ENCODE data around the gene ZNF45.
"Not testable (repeated sequence)": the region's sequence is repeated elsewhere in the genome, so short reads cannot be mapped to it uniquely, and the experiment has no call there.

The ZNF45 gene

DNA sequence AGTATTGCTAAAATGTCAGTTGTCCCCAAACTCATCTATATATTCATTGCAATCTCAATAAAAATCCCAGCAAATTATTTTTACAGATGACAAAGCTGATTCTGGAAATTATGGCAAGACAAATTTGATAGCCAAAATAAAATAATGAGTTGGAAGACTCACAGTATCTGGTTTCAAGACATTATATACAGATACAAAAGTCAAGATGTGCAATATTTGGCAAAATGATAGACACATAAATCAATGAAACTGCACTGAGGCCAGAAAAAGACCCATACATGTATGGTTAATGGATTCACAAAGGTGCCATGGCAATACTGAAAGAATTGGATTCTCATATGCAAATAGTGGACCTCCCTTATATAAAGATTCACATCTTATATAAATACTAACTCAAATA lies 24.2 kb downstream of the ZNF45 start:
- no peak for DNase-seq

- no peak for DNase-seq
Measured at GRCh38 chr19:43908659-43909058, 26.4 kb downstream of the ZNF45 start.

DNA sequence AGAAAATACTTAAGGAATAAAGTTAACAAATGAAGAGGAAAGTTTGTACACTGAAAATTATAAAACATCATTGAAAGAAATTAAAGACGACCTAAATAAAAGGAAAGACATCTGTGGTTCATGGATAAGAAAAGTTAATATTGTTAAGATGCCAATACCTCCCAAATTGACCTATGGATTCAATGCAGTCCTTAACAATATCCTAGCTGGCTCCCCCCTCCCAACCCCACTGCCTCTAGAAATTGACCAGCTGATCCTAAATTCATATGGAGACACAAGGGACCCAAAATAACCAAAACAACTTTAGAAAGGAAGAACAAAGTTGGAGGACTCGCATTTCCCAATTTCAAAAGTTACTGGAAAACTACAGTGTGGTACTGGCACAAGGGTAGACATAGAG lies 28.3 kb downstream of the ZNF45 start:
- DNase-seq: no peak

- no peak for DNase-seq
Measured at GRCh38 chr19:43905897-43906296, 29.2 kb downstream of the ZNF45 start.

GRCh38 chr19:43902399-43902798 lies 32.7 kb downstream of the ZNF45 start:
- no peak for DNase-seq

DNA sequence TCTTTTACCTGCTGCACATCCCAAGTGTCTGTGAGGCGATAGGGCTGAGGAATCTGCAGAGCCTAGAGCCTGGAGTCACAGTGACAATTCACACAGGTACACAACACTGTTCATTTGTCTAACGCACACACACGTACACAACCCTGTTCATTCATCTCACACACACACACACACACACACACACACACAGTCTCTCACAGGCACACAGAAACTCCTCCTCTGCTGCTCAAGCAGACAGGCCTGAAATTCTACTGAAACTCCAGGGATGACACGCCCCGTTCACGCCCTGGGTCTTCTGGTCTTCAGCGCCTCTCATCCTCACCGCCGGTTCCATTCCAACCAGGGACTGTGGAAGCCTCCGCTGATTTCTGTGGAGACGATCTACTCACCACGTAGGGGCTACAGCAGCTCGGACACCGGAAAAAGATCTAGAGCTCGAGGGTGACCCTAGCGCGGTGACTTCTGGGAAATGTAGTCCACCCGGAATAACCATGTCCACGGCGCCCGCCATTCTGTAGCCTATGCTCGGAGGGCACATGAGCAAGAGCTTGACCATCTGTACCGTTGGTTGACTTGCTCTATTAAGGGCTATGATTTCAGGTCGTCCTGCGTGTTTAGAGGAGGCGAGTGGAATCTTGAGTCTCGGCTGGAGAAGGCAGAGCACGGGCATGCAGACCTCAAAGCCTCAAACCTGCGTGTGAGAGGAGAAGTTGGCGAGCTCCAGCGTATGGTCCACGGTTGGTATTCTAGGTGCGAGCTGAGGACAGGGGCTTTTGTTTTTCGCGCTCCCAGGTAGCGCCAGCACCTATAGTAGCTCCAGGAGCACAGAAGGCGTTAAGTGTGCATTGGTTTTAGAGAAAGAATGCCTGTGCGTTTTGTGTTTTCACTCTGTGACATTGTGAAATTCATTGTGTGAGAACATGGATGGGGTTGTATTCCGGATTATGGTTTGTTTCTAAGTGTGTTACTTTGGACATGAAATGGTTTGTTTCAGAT lies 33.4 kb downstream of the ZNF45 start:
- peak; percentile 27 for DNase-seq

GRCh38 chr19:43895727-43896308 lies 39.3 kb downstream of the ZNF45 start:
- no peak for DNase-seq

- no peak for DNase-seq
Measured at GRCh38 chr19:43883864-43884263, 51.2 kb downstream of the ZNF45 start, which contains the start of gene ZNF404. ZNF404 (minus strand) TSS chr19:43883964.

DNA sequence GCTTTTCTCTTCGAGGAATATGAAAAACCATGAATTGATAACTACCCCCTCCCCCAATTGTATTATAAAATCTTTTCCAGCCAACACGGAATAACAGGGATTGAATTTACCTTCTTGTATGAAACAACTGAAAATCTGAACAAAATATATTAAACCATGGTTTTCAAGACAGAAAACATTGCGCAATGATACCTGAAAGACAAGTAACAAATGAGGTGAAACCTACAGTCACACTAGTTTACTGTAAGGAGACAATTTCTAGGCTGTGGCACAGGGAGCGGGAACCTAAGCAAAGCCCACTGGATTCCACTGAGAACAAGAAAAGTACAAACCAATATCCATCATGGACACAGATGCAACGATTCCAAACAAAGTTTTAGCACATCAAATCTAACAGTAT lies 54.6 kb downstream of the ZNF45 start:
- no peak for DNase-seq

- DNase-seq: no peak
Measured at GRCh38 chr19:43872547-43873336, 62.3 kb downstream of the ZNF45 start.

DNA sequence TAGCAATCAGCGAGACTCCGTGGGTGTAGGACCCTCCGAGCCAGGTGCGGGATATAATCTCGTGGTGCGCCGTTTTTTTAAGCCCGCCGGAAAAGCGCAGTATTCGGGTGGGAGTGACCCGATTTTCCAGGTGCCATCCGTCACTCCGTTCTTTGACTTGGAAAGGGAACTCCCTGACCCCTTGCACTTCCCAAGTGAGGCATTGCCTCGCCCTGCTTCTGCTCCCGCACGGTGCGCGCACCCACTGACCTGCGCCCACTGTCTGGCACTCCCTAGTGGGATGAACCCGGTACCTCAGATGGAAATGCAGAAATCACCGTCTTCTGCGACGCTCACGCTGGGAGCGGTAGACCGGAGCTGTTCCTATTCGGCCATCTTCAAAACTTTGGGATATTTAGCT lies 68.2 kb downstream of the ZNF45 start:
- not testable (repeated sequence) for DNase-seq
